DND-41 (cell line): ENCODE measurements around the gene SQSTM1.

Experiments used
- ATAC-seq: fragments of 200-7000 bp; cut with Tn5 transposase; 3 replicates; pipeline ENCODE4 v1.9.1; 2021; ENCODE audit warnings: low read depth; ENCODE audit not compliant: insufficient read depth
- DNase-seq: peaks from one replicate; pipeline ENCODE4 v3.0.0-alpha.2; 2020
- H2AFZ ChIP-seq: 2 replicates; pipeline ENCODE4 v1.6.0; 2012; ENCODE audit warnings: low read depth, low read length
- H3K27ac ChIP-seq: 2 replicates; pipeline ENCODE4 v1.5.1; 2012; ENCODE audit warnings: low read length, inconsistent platforms
- H3K27me3 ChIP-seq: fragments of 200-600 bp; sonication (generic); 2 replicates; pipeline ENCODE4 v1.6.0; 2012; ENCODE audit warnings: low read length, mild to moderate bottlenecking, inconsistent platforms; ENCODE audit not compliant: insufficient read depth, poor library complexity
- H3K36me3 ChIP-seq: 2 replicates; pipeline ENCODE4 v1.5.1; 2012; ENCODE audit warnings: low read length, inconsistent platforms; ENCODE audit not compliant: insufficient read depth
- H3K4me1 ChIP-seq: 2 replicates; pipeline ENCODE4 v1.5.1; 2012; ENCODE audit warnings: mild to moderate bottlenecking, low read length; ENCODE audit not compliant: insufficient read depth
- H3K4me2 ChIP-seq: 2 replicates; pipeline ENCODE4 v1.6.0; 2012; ENCODE audit warnings: mild to moderate bottlenecking, moderate library complexity, low read length, inconsistent platforms; ENCODE audit not compliant: insufficient read depth
- H3K4me3 ChIP-seq, 2 experiments: fragments of 200-600 bp in 1 of 2; shearing (Covaris generic) in 1 of 2; 2 replicates each; pipeline ENCODE4 v1.5.1; 2012 to 2016; ENCODE audit warnings: inconsistent platforms in 2 of 2, low read length in 2 of 2, mild to moderate bottlenecking in 2 of 2, low read depth in 1 of 2, moderate library complexity in 1 of 2
- H3K79me2 ChIP-seq: 2 replicates; pipeline ENCODE4 v1.6.0; 2012; ENCODE audit warnings: low read length, inconsistent platforms; ENCODE audit not compliant: insufficient read depth
- H3K9ac ChIP-seq: 2 replicates; pipeline ENCODE4 v1.6.0; 2012; ENCODE audit warnings: low read depth, mild to moderate bottlenecking, inconsistent platforms, low read length, moderate library complexity
- H3K9me3 ChIP-seq: 2 replicates; pipeline ENCODE4 v1.5.1; 2012; ENCODE audit warnings: low read length, moderate library complexity, mild to moderate bottlenecking, inconsistent platforms; ENCODE audit not compliant: insufficient read depth, severe bottlenecking
- H4K20me1 ChIP-seq: 2 replicates; pipeline ENCODE4 v1.6.0; 2012; ENCODE audit warnings: low read length; ENCODE audit not compliant: insufficient read depth
- CTCF ChIP-seq: IDR thresholded peaks from 2 replicates; pipeline ENCODE4 v1.5.1; 2012; ENCODE audit warnings: borderline replicate concordance, low read length, moderate library complexity, mild to moderate bottlenecking; ENCODE audit not compliant: poor library complexity, severe bottlenecking; ENCODE audit errors: extremely low read depth
- EZH2 ChIP-seq: IDR thresholded peaks from 3 replicates; pipeline ENCODE4 v1.6.1; 2012; ENCODE audit warnings: borderline replicate concordance, low read depth, mild to moderate bottlenecking, moderate library complexity, low read length, inconsistent platforms; ENCODE audit not compliant: severe bottlenecking

SQSTM1 gene

GRCh38 chr5:179823937-179824744, 3.4 kb downstream of the SQSTM1 start:
- peaks cover 20% of the 10 kb centered on the region for H3K79me2 ChIP-seq

GRCh38 chr5:179824745-179825112, 4.0 kb downstream of the SQSTM1 start:
- Histone ChIP-seq H3K36me3 (peaks cover 64% of the 10 kb centered on the region), H2AFZ (no peak overlapping the region), H3K27me3 (no peaks in the 10 kb centered on the region), H3K9me3 (no peaks in the 10 kb centered on the region), H3K9ac (no peak overlapping the region), H3K4me3 (no peak overlapping the region), H3K4me1 (peaks cover 22% of the 10 kb centered on the region), H3K79me2 (peaks cover 20% of the 10 kb centered on the region), H3K4me2 (no peak overlapping the region), H4K20me1 (peaks cover 11% of the 10 kb centered on the region), H3K27ac (no peak overlapping the region)
- TF ChIP-seq EZH2 (no peak), CTCF (no peak)
- DNase-seq (no peak), ATAC-seq (no peak)

More at GRCh38 chr5:179823937-179824744, 3.4 kb downstream of the SQSTM1 start:
- Histone ChIP-seq H3K9ac (no peak overlapping the region), H3K27ac (no peak overlapping the region), H3K4me2 (no peak overlapping the region), H3K9me3 (no peaks in the 10 kb centered on the region), H2AFZ (no peak overlapping the region), H3K36me3 (peaks cover 60% of the 10 kb centered on the region), H3K27me3 (no peaks in the 10 kb centered on the region), H3K4me1 (peaks cover 24% of the 10 kb centered on the region), H3K4me3 (no peak overlapping the region), H4K20me1 (peaks cover 11% of the 10 kb centered on the region)
- ATAC-seq: no peak
- no peak for DNase-seq
- TF ChIP-seq CTCF (no peak), EZH2 (no peak)

GRCh38 chr5:179825655-179826182, 5.0 kb downstream of the SQSTM1 start:
- TF ChIP-seq CTCF: no peak
- no peak for TF ChIP-seq EZH2
- ATAC-seq (no peak), DNase-seq (no peak)
- Histone ChIP-seq H3K36me3 (peaks cover 71% of the 10 kb centered on the region), H4K20me1 (peaks cover 11% of the 10 kb centered on the region), H3K9ac (no peak overlapping the region), H3K4me2 (no peak overlapping the region), H3K4me3 (no peak overlapping the region), H3K4me1 (peaks cover 13% of the 10 kb centered on the region), H2AFZ (no peak overlapping the region), H3K27me3 (no peaks in the 10 kb centered on the region), H3K27ac (no peak overlapping the region), H3K9me3 (no peaks in the 10 kb centered on the region), H3K79me2 (peaks cover 20% of the 10 kb centered on the region)
